GM19193 (cell line): Measurements from ENCODE around the gene MYB.

Experiments
- POLR2A ChIP-seq: IDR thresholded peaks from 4 replicates; pipeline ENCODE4 v1.6.1; 2011; ENCODE audit not compliant: insufficient read depth, insufficient read length; ENCODE audit errors: extremely low read depth

The MYB gene

DNA sequence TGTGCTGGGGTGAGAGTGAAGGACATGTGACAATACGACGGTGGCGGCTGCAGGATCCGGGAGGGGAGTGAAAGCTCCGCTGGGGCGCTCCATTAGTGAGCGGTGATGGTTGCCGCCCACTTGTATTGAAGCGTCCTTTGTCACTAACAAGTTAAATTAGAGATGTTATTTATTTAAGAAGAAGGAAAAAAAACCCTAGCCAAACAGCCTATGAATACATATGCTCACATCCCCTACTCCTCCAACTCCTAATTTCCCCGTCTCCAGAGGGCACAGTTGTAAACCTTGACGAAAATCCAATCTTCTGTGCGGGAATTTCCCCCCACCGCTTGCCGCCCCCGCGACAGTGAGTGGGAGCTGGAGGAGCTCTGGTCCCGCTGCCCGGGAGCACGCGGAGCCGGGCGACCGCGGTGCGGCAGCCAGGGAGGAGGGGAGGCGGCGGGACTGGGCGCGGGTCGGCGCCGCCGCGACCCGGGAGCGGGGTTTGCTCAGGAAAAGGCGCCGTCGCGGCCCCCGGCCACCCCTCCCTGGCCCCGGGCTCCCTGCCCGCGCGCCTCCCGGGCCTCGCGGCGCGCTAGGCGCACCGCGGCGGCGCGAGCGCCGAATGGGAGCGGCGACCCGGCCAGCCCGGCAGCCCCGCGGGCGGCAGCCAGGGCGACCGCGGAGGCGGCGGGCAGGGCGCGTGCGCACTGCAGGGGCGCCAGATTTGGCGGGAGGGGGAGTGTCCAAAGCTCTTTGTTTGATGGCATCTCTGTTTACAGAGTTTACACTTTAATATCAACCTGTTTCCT is at the start of gene MYB:
Gene MYB, plus strand, starts transcription at position 767 of the 791 bp plus-strand sequence. CDS start 206 bp downstream, outside the sequence.
- TF ChIP-seq POLR2A = peak; percentile 75

- no peak for TF ChIP-seq POLR2A
Measured at GRCh38 chr6:135132776-135133175, 48.3 kb upstream of the MYB start.

GRCh38 chr6:135135835-135136234 is 45.3 kb upstream of the MYB start:
- TF ChIP-seq POLR2A = no peak

DNA sequence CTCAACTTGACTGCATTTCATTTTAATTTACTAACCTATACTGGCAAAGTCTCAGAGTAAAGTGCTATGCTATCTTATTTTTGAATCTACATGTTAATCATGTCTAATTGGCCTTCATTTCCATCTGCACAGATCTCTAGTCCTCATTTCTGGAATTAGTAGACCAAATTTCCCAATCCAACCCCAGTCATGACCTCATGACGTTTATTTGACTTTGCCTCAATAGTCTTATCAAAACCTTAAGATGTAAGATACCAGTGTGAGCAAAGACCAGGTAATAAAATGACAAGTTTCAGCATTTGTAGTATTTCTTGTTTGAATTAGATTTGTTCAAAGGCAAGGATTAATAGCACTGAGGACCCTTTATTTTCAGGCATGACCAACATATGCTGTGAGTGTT is 43.3 kb upstream of the MYB start:
- no peak for TF ChIP-seq POLR2A

DNA sequence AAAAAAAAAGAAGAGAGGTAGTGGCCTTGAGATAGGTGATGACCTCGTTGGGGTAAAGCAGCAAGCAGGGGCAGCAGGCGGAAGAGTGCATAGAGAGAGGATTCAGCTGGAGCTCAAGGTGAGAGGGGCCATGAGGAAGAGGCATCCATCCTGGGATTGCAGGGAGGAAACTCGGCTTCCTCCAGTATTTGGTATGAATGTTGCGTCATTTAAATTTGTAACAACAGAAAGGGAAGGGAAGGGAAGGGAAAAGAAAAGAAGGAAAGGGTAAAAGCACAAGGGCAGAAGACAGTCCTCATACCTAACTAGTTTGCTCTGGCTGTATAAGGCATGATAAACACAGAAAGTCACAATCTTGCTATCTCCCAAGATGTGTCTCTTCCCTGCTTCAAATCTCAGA is 39.9 kb upstream of the MYB start:
- TF ChIP-seq POLR2A = no peak

- TF ChIP-seq POLR2A = no peak
Measured at GRCh38 chr6:135141728-135142127, 39.4 kb upstream of the MYB start.

DNA sequence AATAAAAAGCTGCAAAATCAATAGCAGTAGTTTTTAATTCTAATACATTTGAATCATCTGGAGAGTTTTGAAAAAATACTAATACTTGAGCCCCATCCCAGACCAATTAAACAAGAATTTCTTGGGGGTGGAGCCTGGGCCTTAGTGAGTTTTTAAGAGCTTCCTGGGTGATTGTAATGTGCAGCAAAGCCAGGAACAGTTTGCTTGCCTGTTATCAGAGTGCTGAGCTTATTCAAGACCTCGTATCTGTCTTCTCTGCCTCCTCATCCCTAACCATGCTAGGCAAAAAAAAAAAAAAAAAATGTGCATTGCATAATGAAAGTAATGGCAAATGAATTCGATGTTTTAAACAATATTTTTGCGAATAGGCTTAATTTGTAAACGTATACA is 36.4 kb upstream of the MYB start:
- TF ChIP-seq POLR2A = no peak

DNA sequence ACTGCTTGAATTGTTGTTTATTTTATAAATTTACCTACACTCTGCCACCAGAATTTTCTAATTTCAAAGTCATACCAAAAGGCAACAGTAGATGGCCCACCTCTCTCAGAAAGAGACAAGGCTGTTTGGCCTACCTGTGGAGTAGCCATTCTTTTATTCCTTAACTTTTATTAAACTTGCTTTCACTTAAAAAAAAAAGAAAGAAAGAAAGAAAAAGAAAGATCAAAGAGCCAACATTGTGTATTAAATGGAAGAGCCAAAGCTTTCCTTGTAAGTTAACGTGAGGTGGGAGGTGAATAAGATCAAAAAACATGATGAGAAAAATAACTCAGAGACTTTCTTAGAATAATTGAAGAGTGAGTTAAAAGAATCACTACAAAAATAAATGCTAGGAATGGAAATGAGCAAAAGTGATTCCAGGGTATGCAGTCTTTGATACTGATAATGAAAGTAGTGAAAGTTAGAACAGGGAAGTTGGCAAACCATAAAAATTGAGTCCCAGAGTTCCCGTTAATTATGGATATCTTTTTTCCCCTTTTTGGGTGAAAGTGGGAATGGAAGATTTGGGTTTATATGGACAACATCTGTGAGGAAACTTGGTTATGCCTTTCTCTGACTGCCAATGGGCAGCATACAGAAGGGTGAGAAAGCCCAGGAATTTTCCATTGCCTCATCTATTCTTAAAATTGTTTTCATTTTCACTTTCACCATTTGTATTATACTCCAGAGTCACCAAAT is 35.9 kb upstream of the MYB start:
- TF ChIP-seq POLR2A = no peak

- TF ChIP-seq POLR2A = no peak
Measured at GRCh38 chr6:135146162-135146934, 34.8 kb upstream of the MYB start.

DNA sequence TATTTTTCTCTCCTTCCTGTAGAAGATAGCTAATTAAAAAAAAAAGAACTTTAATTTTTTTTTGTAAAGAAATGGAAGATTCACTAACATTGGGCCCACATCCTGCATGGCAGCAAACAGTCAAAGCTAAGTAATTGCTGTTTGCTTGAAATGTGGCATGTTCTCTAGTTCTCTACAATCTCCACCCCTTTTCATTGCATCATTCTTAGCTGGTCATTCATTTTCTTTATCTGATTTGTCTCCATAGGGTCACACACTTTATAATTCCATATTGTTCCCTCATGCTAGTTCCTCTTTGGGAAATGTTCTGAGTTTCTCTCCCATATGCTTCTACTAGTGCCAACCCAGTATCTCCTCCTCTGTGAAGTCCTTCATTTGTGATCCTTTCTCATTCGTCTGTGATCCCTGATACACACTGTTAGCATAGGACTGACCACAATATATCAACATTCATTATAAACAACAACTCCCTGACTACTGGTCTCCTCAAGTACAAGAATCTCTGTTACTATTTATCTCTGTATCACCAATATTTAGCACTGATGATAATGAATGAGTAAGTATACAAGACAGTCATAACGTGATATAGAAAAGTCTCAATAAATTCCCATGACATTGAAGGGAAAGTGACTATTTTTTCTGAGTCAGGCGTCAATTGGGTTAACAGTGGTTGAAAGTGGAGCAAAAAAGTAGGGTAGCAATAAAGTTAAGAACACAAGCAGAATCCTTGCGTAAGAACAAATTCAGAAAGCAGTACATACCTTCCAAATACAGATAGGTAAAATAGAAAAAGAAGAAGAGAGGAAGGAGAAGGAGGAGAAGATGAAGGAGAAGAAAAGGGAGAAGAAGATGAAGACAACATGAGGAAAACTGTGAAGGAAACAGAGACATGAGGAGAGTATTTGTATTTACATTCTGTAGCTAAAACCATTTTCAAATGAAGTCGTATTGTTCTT is 33.2 kb upstream of the MYB start:
- TF ChIP-seq POLR2A = no peak

GRCh38 chr6:135148889-135149288 is 32.2 kb upstream of the MYB start:
- TF ChIP-seq POLR2A = no peak

- no peak for TF ChIP-seq POLR2A
Measured at GRCh38 chr6:135149376-135149775, 31.7 kb upstream of the MYB start.

DNA sequence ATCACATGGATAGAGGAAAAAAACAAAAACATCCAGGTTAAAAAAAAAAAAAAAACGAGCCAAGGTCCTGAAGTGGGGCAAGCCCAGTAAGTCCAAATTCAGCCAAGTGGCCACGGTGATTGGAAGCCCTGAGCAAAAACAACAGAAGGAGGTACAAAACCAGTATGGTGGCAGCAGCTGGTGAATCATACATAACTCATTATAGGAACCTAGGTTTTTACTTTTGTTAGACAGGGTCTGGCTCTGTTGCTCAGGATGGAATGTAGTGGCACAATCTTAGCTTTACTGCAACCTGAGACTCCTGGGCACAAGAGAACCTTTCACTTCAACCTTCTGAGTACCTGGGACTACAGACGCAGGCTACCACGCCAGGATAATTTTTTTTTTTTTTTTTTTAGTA is 22.7 kb upstream of the MYB start:
- TF ChIP-seq POLR2A = no peak

- TF ChIP-seq POLR2A = no peak
Measured at GRCh38 chr6:135159531-135159930, 21.6 kb upstream of the MYB start.
